IPS DF 4.7 (cell line): ENCODE results near the gene RUNDC3A.
"Not testable (repeated sequence)": the region's sequence is repeated elsewhere in the genome, so short reads cannot be mapped to it uniquely, and the experiment has no call there.

Experiments used
- DNase-seq: peaks from one replicate; pipeline ENCODE4 v3.0.0-alpha.2; 2013; ENCODE audit warnings: low spot score; ENCODE audit errors: extremely low read depth

RUNDC3A gene

DNA sequence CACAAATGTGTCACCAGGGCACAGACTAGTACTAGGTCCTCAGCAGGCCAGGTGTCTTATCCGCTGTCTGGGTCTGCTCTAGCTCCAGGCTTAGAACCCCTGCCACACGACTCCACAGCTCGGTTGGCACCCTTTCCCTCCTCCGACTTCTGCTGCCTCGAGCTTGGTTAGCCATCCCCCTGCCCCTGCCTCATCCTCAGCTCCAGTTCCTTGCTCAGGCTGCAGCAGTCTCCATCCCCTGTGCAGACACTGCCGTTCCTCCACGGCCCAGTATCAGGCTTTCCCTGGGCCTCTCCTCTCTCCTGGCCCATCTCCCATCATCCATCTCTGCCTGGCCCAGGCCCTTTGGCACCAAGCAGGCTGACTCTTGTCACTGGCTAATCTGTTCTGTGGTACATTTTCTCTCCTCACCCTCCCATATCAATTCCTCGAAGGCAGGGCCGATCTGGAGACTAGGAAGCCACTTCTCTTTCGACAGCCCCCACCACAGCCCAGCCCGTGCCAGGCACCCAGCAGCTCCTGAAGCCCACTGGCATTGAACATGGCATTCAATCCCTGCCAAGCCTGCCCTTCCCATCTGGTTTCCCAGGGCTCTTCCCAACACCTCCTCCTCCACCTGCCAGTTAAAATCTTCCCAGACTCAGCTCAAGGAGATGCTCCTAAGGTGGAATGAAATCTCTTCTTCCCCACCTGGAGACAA lies 35.3 kb downstream of the RUNDC3A start:
- DNase-seq: no peak

GRCh38 chr17:44344939-44345453 lies 36.6 kb downstream of the RUNDC3A start, which contains the start of gene GRN:
Gene GRN (plus strand): TSS chr17:44345302. CDS start chr17:44349165, 3,863 bp downstream.
- DNase-seq: peak; percentile 93

DNA sequence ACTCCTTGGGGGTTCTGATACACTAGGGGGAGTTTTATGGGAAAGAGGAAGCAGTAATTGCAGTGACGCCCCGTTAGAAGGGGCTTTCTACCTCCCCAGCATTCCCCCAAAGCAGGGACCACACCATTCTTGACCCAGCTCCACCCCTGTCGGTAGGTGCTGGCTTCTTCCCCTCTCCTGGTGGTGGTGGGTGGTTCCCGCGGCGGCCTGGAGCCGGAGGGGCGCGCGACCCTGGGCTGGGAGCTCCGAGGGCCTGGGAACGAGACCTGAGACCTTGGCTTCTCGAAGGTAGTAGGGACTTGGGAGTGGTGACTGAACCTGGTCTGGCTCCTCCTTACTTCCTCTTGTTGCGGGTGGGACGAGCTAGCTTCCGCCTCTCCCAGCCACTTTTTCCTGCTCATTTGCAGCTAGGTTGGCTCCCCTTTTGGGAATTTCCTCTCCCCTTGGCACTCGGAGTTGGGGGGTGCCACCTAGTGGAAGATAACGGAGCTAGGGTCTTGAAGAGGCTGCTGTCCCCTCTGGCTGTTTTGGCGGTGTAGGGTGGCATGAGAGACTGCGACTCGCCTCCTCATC lies 37.1 kb downstream of the RUNDC3A start:
- no peak for DNase-seq

DNA sequence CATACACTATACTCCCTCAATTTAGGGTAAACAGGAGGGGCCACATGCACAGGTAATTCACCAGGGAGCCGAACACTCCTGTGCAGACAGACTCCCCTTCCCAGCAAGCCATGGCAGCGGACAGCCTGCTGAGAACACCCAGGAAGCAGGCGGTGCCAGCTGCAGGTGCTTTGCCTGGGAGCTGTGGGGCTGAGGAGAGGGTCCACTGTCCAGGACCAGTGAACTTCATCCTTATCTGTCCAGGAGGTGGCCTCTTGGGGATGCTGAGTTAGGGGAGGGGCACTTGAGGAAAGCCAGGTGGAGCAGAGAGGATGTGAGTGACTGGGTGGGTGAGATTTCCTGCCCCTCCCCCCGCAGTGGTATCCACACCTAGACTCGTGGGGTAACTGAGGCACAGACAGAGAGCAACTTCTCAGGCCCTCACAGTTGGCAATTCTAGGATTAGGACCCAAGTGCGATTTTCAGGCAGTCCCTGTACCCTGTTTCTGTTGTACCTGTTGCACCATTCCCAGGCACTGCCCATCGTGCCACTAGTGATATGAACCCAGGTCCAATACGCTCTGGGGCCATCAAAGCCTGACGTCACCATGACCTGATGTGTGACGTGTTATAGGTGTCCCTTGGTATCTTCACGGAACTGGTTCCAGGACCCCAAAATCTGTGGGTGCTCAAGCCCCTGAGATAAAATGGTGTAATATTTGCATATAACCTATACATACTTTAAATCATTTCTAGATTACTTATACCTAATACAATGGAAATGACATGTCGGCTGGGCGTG lies 37.9 kb downstream of the RUNDC3A start:
- no peak for DNase-seq

GRCh38 chr17:44347206-44348055 lies 39.0 kb downstream of the RUNDC3A start:
- not testable (repeated sequence) for DNase-seq

DNA sequence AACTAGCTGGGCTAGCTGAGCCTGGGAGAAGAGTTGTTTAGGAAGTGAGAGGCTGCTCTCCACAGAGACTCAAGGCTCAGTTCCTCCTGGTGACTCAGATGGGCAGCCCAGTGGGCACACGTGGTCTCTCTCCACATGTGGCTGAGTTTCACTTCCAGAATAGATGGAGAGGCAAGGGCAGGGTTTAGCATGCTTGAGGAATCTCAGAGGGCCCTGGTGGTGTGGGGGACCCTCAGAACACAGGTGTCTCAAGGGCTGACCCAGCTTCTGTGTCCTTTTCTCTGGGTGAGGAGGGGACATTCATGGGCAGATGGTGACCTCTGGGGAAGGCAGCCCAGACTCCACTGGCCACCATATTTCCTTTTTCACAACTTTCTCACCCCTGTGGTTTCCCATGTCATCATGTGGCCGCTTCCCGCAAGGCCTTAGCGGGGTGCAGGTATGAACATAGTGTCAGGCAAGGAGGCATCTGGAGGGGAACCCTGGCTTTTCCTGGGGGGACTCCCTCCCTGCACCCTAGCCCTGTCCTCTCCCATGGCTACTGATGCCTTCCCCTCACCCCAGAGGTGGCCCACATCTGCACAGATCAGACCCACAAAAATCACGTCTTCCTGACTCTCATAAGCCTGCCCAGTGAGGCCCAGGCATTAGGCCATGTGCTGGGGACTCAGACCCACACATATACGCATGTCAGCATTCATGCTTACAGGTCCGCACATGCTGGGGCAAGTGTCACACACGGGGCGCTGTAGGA lies 40.0 kb downstream of the RUNDC3A start:
- no peak for DNase-seq

- DNase-seq: no peak
Measured at GRCh38 chr17:44348988-44349364, 40.6 kb downstream of the RUNDC3A start.

- no peak for DNase-seq
Measured at GRCh38 chr17:44349553-44350070, 41.2 kb downstream of the RUNDC3A start.

DNA sequence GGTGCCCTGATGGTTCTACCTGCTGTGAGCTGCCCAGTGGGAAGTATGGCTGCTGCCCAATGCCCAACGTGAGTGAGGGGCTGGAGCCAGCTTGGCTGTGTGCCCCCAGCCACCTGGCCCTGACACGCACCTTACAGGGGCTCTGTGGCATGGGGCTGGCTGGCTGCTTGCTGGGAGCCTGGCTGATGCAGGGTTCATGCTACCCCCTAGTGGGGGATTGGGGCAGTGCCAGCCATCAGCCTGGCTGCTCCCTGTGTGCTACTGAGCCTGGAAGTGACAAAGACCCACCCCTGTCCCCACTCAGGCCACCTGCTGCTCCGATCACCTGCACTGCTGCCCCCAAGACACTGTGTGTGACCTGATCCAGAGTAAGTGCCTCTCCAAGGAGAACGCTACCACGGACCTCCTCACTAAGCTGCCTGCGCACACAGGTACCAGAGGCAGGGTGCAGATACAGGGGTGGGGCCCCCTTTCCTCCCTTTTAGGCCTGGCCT lies 42.4 kb downstream of the RUNDC3A start:
- no peak for DNase-seq

DNA sequence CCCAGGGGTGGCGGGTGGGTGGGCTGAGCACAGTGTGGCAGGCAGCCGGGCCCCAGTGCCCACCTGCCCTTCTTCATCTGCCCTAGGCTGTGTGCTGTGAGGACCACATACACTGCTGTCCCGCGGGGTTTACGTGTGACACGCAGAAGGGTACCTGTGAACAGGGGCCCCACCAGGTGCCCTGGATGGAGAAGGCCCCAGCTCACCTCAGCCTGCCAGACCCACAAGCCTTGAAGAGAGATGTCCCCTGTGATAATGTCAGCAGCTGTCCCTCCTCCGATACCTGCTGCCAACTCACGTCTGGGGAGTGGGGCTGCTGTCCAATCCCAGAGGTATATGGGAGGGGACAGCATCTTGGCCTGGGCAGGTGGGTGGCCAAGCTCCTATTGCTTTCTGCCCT lies 43.1 kb downstream of the RUNDC3A start:
- DNase-seq: no peak

DNA sequence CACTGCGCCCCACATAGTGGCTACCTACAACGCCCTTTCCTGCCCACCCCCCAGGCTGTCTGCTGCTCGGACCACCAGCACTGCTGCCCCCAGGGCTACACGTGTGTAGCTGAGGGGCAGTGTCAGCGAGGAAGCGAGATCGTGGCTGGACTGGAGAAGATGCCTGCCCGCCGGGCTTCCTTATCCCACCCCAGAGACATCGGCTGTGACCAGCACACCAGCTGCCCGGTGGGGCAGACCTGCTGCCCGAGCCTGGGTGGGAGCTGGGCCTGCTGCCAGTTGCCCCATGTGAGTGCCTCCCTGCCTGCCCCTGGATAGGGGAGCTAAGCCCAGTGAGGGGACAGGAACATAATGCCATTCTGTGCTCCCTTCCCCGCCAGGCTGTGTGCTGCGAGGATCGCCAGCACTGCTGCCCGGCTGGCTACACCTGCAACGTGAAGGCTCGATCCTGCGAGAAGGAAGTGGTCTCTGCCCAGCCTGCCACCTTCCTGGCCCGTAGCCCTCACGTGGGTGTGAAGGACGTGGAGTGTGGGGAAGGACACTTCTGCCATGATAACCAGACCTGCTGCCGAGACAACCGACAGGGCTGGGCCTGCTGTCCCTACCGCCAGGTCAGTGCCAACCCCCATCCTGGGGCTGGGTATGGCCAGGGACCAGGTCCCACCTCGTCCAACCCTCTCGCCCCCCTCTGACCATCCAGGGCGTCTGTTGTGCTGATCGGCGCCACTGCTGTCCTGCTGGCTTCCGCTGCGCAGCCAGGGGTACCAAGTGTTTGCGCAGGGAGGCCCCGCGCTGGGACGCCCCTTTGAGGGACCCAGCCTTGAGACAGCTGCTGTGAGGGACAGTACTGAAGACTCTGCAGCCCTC lies 43.8 kb downstream of the RUNDC3A start:
- no peak for DNase-seq

- DNase-seq: no peak
Measured at GRCh38 chr17:44352828-44353671, 44.6 kb downstream of the RUNDC3A start.

- no peak for DNase-seq
Measured at GRCh38 chr17:44353672-44354331, 45.4 kb downstream of the RUNDC3A start.

DNA sequence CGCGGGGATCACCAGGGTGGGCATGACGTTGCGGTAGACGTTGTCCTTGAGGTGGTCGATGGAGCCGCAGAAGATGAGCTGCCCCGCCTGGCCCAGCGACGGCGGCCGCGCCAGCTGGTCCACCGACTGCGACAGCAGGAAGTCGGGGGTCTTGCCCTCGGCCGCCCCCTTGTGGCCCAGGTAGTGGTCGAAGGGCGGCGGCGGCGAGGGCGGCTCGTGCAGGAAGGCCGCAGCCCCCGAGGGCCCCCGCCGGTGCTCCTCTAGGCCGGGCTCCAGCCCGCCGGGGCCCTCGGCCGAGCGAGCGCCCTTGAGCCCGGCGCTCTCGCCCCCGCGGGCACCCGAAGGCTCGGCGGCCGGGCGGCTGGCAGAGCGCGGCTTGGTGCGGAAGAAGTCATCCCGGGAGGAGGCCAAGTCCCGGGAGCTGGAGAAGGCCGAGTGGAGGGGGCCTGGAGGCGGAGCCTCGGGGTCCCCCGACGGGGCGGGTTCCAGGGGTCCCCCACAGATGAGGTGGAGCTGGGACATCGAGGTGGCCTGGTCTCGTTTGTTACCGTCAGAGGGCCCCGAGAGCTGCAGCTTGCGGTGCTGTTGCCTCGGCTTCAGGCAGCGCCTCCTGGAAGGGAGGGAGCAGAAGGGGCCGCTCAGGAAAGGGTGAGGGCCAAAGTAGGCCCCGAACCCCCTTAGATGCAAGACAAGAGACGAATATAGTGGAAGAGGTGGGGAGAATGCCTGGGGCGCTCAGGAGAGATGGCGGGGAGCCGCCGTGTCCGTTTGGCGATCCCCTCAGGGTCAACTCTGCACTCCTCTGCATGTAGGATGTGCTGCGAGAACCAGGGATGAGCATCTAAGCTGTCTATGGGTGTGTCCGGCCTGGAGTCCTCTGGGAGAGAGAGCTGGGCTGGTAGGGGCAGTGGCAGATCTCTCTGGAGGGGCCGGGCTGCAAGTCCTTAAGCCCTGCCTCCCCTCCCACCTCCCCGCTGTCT lies 46.5 kb downstream of the RUNDC3A start:
- DNase-seq: no peak

DNA sequence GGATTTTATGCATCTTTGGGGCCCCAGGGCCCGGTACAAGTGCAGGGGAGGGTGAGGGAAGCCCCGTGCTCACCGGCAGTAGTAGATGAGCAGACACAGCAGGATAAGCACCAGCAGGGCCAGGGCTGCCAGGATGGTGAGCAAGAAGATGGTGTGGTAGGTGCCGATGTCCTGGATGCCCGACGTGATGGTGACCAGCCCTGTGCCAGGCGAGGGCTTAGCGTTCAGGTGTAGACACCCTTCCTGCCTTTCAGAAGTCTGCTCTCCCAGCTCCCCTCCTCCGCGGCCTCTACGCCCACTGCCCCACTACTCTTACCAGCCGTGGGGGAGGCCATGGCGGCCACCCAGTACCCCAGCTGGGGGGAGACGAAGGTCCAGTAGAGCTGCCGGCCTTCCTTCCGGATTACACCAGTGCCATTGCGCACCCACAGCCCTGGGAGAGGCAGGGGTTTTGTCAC lies 47.3 kb downstream of the RUNDC3A start:
- no peak for DNase-seq

- no peak for DNase-seq
Measured at GRCh38 chr17:44356241-44356640, 47.8 kb downstream of the RUNDC3A start.
